GM18861 (cell line): Measurements from ENCODE around the gene NEK5.
"Not testable (repeated sequence)": the region's sequence is repeated elsewhere in the genome, so short reads cannot be mapped to it uniquely, and the experiment has no call there.

Experiments used
- ATAC-seq: cut with Tn5 transposase; IDR thresholded peaks from one replicate; pipeline ENCODE4 v1.9.1; 2021; ENCODE audit not compliant: unreplicated experiment

The NEK5 gene

DNA sequence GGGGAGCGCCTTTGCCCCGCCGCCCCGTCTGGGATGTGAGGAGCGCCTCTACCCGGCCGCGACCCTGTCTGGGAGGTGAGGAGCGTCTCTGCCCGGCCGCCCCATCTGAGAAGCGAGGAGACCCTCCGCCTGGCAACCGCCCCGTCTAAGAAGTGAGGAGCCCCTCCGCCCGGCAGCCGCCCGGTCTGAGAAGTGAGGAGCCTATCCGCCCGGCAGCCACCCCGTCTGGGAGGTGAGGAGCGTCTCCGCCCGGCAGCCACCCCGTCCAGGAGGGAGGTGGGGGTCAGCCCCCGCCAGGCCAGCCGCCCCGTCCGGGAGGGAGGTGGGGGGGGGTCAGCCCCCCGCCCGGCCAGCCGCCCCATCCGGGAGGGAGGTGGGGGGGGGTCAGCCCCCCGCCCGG is 49.0 kb downstream of the NEK5 start:
- not testable (repeated sequence) for ATAC-seq

DNA sequence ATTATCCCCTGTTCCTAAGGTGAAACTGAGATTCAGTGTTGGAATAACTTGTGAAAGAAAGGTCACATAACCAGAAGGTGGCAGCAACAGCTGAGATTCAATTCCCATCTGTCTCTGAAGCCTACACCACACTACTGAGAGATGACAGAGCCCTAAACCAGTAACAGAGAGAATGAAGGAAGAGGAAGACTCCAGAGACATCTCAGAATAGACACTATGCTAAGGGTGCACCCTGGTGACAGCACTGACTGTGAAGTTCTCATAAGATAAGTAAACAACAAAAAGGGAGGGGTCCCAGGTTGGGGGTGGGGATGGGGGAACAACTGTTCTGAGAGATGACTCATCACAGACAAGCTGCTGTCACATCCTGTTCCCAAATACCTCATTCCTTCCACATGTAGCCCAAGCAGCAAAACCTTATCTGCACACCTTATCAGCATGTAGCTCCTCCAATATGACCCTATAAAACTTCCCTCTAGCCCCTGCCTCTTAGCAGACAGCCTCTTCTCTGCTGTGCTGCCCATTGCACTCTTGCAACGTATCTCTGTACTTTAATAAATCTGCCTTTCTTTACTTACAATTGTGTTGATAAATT is 57.8 kb downstream of the NEK5 start:
- ATAC-seq: no peak

DNA sequence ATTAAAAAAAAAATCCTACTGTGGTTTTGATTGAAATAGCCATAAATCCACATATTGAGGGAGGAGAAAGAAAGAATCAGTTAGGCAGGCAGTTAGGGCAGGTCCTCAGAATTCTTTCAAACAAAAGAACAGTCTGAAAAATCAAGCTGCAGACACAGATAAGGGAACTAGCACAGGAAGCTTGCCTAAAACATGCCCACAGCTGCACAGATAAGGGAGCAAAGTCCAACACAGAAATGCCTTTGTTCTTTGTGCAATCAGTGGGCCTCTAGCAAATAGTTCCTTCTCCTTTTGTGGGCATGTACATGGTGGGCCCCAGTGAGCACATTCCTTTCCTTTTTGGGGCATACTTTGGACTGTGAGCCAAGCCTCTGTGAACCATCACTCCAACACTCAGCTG is 61.6 kb downstream of the NEK5 start:
- ATAC-seq: no peak

DNA sequence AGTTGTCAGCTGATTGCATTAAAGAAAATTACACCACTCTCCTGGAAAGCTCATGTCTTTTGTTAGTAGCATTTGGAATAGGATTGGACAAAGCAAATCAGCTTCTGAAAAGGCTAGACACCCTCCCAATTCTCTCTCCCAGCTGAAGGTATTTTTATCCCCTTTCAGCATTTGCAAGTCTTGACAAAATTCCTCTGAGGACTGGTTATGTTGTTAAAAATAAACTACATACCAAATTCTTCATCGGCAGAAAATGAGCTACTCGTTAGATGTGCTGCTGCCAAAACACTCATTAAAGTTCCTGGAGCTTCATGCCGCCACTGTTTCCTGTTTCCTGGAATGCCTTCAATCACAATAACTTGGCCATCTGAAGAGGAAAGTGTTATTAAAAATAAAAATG is 67.3 kb downstream of the NEK5 start:
- no peak for ATAC-seq

DNA sequence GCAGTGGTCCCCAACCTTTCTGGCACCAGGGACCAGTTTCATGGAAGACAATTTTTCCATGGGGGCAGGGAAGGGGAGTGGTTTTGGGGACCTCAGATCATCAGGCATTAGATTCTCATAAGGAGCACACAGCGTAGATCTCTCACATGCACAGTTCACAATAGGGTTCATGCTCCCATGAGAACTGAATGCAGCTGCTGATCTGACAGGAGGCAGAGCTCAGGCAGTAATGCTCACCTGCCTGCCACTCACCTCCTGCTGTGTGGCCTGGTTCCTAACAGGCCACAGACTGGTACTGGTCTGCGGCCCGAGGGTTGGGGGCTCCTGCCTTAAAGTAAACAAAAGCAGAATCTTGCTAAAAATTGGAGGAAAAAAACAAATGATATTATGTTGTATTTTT is 67.8 kb downstream of the NEK5 start:
- ATAC-seq: not testable (repeated sequence)

DNA sequence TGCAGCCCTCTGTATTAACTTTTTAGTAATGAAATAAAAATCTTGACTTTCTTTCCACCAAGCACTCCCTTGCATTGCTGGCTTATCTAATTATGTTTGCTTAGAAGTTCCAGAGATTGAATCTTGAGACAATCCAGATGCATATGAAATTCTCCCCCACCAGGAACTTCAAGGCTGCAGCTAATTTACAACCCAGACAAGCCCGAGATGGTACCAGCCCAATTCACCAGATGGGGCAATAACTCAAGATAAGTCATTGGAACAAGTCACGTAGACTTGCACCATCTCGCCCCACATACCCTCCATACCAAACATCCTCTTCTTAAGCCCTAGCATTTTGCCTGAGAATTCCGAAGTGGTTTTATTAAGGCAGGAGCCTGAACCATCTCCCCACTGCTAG is 75.4 kb downstream of the NEK5 start:
- no peak for ATAC-seq

DNA sequence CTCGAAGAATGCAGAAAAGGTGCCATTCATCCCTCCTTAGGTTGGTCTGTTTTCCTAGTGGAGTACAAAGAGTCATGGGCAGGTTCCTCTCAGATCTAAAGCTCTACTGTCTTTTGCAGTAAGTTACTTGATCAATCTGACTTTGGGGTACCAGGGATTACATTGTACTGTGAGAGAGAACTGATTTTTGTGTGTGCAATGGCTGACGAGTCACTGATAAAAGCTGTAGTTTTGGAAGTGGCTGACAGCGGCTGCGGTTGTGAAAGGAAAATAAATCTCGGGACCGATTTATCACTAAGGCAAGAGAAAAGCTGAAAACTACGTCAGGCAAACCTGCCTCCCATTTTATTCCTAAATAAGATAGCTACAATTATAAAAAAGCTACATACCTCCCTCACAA is 77.5 kb downstream of the NEK5 start:
- ATAC-seq: no peak

DNA sequence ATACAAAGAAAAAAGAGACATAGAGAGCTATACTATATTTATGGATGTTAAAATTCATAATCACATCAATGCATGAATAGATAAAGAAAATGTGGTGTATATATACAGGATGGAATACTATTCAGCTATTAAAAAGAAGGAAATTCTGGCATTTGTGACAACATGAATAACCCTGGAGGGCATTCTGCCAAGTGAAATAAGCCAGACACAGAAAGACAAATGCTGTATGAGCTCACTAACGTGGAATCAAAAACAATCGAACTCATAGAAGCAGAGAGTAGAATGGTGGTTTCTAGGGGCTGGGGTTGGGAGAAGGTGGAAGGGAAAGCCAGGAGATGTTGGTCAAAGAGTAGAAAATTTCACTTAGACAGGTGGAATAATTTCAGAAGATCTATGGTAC is 80.4 kb downstream of the NEK5 start:
- ATAC-seq: no peak

DNA sequence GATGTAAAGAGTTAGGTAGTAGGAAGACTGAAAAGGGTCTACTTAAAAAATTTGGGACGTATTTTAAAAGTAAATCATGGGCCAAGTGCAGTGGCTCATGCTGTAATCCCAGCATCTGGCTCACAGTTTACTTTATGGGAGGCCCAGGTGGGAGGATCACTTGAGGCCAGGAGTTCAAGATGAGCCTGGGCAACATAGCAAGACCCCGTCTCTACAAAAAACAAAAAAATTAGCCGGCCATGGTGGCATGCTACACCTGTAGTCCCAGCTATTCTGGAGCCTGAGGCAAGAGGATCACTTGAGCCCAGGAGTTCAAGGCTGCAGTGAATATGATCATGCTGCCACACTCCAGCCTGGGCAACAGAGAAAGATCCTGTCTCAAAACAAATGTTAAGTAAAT is 81.4 kb downstream of the NEK5 start:
- ATAC-seq: no peak

DNA sequence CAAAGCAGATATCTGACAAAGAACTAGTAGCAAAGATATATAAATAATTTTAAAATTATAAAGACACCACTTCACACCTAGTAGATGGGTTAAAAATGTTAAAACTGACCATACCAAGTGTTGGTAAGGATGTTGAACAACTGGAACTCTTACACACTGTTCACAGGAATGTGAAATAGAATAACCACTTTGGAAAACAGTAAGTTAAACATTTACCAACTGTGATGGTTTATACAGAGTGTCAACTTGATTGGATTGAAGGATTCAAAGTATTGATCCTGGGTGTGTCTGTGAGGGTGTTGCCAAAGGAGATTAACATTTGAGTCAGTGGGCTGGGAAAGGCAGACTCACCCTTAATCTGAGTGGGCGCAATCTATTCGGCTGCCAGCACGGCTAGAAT is 85.2 kb downstream of the NEK5 start:
- no peak for ATAC-seq

DNA sequence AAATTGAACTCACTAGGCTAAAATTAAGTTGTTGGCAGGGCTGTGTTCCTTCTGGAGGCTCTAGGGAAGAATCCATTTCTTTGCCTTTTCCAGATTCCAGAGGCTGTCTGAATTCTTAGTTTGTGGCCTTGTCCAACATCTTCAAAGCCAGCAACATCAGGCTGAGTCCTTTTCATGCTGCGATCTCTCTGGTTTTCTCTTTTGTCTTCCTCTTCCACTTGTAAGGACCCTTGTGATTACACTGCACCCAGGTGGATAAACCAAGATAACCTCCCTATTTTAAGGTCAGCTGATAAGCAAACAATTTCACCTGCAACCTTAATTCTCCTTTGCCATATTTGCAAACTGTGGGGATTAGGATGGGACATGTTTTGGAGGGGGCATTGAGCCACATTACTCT is 92.8 kb downstream of the NEK5 start:
- ATAC-seq: no peak

DNA sequence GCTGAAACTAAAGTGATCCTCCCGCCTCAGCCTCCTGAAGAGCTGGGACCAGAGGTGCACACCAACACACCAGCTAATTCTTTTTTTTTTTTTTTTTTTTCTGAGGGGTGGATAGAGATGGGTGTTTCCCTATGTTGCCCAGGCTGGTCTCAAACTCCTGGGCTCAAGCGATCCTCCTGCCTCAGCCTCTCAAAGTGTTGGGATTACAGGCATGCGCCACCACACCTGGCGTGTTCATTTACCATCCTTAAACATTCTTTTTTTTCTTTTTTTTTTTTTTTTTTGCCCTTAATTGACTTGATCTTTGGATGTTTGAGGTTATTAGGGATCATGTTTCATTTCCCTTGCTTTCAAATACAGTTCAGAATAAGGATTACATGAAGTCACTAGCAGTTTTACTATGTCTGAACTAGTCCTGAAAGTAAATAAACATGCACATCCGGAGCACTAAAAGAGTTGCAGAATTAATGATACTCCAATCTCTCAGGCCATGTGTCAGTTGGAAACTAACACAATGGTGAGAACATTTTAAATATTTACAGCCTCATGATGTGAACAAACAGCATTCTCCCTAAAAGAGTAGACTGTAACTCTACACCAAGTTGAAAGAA is 94.2 kb downstream of the NEK5 start:
- no peak for ATAC-seq

DNA sequence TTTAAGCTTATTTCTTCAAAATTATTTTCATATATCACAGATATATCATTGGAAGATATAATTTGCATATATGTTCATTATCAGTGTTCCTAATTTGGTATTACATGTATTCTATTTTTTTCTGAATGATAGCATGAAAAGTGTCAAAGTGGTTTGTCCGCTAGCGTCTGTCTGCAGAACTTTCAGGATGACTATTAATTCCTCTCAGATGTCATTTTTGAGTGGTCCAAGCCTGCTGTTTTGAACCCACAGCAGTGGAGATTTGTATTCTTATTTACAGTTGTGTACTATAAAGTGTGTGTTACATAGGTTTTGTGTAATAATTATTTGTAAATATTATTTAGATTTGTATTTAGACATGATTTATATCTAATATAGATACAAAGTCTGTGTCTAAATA is 95.8 kb downstream of the NEK5 start:
- ATAC-seq: no peak

DNA sequence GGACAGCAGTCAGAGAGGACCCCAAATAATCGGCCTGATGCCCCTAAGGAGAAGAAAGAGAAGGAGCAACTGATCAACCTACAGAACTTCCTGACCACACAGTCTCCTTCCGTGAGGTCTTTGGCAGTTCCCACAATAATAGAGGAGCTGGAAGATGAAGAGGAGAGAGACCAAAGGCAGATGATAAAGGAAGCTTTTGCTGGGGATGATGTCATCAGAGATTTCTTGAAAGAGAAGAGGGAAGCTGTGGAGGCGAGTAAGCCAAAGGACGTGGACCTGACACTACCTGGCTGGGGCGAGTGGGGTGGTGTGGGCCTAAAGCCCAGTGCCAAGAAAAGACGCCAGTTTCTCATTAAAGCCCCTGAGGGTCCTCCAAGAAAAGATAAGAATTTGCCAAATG is 98.5 kb downstream of the NEK5 start:
- ATAC-seq: not testable (repeated sequence)

DNA sequence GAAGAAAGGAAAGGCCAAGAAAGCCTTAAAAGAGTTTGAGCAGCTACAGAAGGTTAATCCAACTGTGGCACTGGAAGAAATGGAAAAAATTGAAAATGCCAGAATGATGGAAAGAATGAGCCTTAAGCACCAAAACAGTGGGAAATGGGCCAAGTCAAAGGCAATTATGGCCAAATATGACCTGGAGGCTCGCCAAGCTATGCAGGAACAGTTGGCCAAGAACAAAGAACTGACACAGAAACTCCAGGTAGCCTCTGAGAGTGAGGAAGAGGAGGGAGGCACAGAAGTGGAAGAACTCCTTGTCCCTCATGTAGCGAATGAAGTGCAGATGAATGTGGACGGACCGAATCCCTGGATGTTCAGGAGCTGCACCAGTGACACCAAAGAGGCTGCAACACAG is 99.3 kb downstream of the NEK5 start:
- no peak for ATAC-seq

DNA sequence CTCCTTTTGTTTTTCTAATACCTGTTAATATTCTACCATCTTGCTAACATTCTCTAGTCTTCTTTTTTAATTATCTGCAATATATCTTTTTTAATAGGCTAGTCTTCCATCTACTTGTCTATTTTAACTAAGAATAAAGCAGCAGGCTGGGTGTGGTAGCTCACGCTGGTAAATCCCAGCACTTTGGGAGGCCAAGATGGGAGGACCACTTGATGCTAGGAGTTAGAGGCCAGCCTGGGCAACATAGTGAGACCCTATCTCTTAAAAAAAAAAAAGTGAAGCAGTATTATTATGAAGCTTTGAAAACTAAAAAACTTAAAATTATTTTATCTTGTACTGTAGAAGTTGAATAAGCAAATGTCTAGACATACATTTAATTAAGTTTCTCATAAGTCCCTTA is 101.0 kb downstream of the NEK5 start:
- no peak for ATAC-seq

DNA sequence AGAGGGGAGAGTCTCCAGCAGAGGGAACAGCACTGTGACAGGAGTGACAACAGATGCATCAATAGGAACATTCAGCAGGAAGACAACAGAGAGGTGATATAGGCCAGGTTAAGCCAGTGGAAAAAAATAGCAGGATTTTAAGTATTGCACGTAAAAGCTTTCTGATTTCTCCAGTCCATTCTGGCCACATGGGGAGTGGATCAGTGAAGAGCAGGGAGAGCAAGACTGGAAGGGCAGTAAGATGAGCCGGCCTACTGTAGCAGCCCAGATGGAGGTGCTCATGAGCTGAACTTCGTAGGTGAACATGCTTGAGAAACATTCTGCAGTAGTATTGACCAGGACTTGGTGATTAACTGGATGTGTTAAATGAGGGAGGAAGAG is 102.6 kb downstream of the NEK5 start:
- ATAC-seq: no peak

DNA sequence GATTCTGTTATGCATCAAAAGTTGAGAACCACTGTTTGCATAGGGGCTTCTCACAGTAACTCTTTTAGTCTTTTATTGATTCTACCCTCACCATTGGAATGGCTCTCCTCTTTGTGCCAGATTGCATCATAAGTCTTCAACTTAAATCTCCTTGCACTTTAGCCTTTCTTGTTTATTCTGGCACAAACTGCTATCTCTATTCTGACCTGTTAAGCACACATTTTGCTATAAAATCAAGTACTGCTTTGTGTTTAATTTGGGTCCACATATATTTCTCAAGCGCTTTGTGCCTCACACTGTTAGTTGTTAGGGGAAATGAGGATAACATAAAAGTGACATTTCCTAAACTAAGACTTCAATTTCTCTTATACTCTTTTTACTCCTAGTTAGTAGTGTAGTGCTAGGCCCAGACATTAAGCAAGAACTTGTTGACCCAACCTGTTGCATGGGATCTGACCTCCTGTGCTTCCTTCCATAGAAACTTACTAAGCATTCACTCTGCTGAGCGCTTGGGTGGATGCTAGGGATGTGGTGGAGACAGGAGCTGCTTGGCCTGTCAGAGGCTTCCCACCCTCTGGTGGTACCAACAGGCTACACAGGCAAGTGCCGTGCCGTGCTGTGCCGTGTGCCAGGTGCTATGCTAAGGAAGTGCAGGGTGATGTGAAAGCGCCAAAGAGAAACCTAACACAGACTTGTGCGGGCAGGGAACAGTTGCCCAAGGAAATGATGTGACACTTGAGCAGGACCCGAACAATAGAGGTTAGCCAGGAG is 103.2 kb downstream of the NEK5 start:
- ATAC-seq: no peak

DNA sequence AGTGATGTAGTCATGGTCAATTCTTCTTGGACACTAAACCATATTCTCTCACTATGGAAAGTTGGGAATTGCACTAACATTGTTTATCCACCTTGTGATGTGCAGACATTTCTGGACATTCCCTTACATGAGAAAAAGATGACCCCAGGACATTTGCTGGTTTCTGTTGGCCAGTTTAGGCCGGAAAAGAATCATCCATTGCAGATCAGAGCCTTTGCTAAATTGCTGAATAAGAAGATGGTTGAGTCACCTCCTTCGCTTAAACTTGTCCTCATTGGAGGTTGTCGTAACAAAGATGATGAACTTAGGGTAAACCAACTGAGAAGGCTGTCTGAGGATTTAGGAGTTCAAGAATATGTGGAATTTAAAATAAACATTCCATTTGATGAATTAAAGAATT is 104.4 kb downstream of the NEK5 start, which contains the start of gene UTP14C:
Gene UTP14C (plus strand): TSS at position 211 of the 400 bp plus-strand sequence. CDS start 4,114 bp downstream, outside the sequence.
- ATAC-seq: no peak

DNA sequence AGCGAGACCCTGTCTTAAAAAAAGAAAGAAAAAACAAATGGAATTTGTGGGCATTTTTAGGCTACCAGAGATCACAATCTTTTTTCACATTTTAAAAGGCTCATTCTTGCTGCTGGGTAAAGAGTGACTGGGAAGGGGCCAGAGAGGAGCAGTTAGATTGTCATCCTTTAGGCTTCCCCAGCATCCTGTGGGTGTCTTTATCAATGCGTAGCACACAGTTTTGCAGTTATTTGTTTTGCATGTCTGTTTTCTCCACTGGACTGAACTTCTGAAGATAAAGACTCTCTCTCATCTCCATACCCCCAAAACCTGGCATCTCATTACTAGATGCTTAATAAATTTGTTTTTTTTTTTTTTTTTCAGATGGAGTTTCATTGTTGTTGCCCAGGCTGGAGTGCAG is 106.5 kb downstream of the NEK5 start:
- ATAC-seq: no peak

DNA sequence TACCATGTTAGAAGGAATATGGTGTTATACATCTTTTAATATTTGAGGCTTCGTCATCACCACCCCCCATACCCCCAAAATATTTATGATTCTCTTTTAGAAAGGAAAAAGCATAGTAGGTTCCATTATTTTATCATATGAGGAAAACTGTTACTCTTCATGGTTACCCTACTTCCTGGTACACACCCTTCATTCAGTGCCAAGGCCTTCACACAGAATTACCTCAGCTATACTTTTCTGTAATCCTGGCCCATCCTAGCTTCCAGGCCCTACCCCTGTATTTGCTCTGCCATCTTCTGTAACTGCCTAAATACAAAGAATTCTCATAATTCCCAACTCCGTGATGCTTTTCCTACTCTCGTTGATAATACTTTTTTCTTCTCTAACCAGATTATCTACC is 108.7 kb downstream of the NEK5 start:
- ATAC-seq: no peak

DNA sequence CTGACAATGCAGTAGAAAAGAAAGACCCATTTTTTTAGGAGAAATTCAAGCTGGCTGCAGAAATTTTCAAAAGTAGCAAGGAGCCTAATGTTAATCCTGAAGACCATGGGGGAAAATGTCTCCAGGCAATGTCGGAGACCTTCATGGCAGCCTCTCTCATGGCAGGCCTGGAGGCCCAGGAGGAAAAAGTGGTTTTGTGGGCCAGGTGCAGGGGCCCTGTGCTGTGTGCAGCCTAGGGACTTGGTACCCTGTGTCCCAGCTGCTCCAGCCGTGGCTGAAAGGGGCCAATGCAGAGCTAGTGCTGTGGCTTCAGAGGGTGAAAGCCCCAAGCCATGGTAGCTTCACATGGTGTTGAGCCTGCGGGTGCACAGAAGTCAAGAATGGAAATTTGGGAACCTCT is 112.6 kb downstream of the NEK5 start:
- ATAC-seq: no peak

DNA sequence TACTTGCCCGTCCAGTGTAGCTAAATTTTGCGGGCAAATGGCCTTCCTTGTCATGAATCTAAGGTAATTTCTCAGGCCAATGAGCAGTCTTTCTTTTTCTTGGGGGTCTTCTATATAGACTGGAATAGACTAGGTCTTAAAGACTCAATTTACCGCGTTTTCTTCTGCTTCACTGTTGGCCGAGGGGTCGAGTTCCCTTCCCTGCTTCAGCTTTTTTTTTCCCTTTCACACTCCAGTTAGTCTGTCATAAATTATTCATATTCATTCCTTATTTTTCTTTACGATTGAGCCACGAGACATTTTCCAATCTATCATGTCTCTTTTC is 116.4 kb downstream of the NEK5 start:
- ATAC-seq: no peak
